Panc1 (cell line): ENCODE results near the gene TPM4.

Experiments used
- CTCF ChIP-seq: fragments of 450-650 bp; IDR thresholded peaks from 2 replicates; pipeline ENCODE4 v1.5.1; 2017; ENCODE audit warnings: mild to moderate bottlenecking
- POLR2AphosphoS5 ChIP-seq: IDR thresholded peaks from 2 replicates; pipeline ENCODE4 v1.6.1; 2012; ENCODE audit warnings: mild to moderate bottlenecking, low read depth, low read length, moderate library complexity
- REST ChIP-seq, 2 experiments: IDR thresholded peaks; 2 replicates each; pipeline ENCODE4 v1.6.1; 2011 to 2012; ENCODE audit warnings: low read depth in 2 of 2, control low read depth in 1 of 2, low read length in 1 of 2, mild to moderate bottlenecking in 1 of 2, moderate library complexity in 1 of 2; ENCODE audit not compliant: insufficient read depth in 1 of 2
- SIN3A ChIP-seq: IDR thresholded peaks from 2 replicates; pipeline ENCODE4 v1.6.1; 2012; ENCODE audit warnings: low read depth, mild to moderate bottlenecking, low read length, moderate library complexity, borderline replicate concordance; ENCODE audit not compliant: insufficient read depth
- TCF7L2 ChIP-seq: IDR thresholded peaks from 2 replicates; pipeline ENCODE4 v1.6.1; 2011; ENCODE audit warnings: mild to moderate bottlenecking, low read depth, low read length, inconsistent platforms

DNA sequence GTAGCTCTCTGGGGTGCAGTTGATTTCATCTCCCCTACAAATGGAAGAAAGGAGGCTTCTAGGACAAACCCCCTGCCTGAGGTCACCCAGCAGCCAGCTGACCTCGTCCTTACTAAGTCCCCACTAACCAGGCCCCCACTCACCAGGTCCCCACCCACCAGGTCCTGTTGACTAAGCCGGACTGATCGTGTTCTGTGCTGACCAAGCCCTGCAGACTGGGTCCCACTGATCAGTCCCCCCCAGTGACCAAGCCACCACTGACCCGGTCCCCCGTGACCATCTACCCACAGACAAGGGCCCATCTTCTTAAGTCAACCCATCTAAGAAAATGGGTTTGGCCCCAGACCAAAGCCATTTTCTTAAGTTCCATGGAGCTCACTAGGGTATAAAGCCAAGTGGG lies 36.8 kb upstream of the TPM4 start:
- TF ChIP-seq CTCF, result no peak
- no peak for TF ChIP-seq POLR2AphosphoS5
- TF ChIP-seq REST (IDR thresholded peaks at IDR 0.05; ENCODE audit: insufficient read depth in 1 of 2, low read depth in 2 of 2, low read length in 1 of 2), result no peak
- no peak for TF ChIP-seq SIN3A
- TF ChIP-seq TCF7L2, result no peak
